GM19023 (cell line): ENCODE results near the gene DYTN.

ENCODE experiments used
- ATAC-seq: cut with Tn5 transposase; IDR thresholded peaks from one replicate; pipeline ENCODE4 v1.9.1; 2021; ENCODE audit warnings: mild to moderate bottlenecking, moderate library complexity; ENCODE audit not compliant: unreplicated experiment

DYTN gene

DNA sequence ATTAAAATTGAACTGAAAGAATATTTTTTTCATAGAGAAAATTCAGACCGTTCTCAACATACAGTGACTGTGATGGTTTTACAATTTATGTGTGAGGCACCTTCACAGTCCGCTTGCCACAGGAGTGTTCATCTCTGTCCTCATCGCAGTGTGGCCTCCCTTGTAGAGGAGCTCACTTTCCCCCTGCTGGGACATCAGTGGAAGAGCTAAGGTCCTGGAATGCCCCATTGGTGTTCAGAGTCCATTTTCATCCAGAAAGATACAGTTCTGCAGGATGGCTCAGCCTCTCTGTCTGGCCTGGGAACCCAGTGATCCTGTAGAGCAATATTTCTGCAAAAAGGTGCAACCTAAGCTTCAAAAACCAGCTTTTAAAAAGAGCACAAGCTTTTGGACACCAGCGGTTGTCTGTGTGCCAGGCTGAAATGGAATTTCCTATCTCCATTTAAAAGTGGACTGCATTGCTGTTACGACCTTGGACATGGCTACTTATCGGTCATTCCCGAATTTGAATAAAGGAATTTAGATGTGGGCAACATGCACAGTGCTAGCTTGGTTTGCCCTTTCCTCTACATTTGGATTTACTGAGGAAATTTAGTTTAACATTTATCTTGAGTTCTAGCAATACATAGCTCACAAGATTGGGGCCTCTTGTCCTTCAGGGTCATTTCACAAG is 102.6 kb downstream of the DYTN start:
- no peak for ATAC-seq

DNA sequence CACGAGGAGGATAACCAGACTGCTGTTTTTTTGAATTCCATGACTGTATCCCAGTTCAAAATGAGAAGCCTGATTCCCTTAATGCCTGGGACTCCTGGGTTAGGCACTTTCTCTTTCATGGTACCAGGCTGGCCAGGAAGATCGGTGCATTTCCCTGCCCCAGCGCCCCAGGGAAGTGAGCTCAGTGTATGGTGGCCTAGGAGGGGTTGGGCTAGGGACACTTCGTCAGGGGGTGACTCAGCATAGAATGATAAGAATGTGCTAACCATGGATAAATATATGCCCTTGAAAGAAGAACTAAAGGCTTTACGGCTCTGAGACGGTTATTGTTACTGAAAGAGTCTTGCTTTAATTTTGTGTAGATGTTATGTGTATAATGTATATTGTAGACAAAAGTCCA is 103.4 kb downstream of the DYTN start:
- ATAC-seq, result no peak

DNA sequence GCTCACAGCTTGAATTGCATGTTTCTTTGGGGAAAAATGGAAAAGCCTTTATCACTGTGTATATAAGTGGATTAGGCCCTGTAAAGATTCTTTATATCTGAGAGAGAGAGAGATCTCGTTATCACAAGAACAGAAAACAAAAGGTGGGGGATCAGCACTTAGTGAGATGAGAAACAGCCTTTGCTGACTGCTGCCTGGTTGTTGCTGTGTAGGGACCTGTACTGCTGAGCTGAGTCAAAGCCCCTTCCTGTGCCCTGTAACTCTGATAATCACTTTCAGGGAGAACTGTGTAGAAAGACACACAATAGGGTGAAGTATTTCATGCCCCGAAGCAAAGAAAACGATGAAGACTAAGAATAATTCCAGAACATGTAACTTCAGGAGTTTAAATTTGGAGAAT is 106.5 kb downstream of the DYTN start:
- ATAC-seq, result no peak

DNA sequence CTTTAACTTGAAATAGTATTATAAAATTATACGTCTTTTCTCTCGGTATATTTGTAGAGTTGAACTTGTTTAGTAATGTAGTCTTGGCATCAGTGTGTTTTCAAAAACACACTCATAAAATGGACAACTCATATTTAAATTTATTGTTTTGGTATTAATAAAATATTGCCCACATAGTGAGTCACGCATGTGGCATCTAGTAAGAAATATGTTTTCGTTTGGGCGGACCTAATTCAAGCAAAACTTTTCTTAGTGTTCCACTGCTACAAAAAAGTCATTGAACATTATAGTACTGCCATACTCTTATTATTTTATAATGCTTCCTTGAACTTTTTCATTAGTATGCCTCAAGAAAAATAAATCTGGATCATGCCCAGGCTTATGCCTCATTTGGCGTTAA is 107.0 kb downstream of the DYTN start:
- ATAC-seq, result no peak

DNA sequence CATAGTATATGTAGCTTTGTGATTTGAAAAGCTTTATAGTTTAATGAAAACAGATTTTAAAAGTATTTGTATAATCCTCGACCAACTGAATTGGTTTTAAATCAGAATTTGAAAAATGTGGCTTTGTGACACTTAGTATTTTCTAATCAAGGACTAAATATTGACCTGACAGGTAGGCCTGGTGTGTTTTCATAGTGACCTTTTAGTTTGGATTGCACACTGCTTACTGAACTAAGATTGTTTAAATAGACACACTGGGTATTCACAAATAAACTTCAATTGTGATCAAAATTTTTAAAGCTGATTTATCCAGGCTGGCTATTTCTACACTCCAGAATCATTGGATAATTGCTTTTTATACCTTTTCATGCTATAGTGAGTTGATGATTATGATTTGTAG is 107.7 kb downstream of the DYTN start:
- no peak for ATAC-seq

DNA sequence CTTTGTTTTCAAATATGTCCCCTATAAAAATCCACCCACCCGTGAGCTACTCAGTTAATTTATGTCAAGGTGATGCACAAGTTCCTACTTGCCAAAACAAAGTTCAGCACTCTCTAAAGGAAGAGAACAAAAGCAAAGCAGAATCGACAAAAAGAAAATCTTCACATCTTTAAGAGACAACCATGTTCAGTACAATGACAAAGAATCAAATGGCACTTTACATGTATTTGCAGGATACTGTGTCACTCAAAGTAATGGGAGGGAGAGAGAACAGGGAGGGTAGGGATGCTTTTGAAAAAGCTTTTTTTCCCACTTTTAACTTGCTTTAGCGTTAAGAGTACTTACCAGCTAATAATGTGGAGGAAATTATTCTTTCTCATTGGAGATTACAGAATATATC is 115.0 kb downstream of the DYTN start:
- no peak for ATAC-seq
